Ovary (tissue), 9 donors: Measurements from ENCODE around the gene PPL. TPM values are rescaled to one million over a fixed set of nuclear protein-coding genes. Genes with fewer than 3 reads are reported as not detected.

ENCODE experiments used
- DNase-seq, 5 donors: peaks; one replicate each; pipeline ENCODE4 v3.0.0-alpha.2; 2019 to 2020
- H3K27ac ChIP-seq, 2 donors: fragments of 200-600 bp; one replicate each; pipeline versions ENCODE4 v1.5.1 to v1.8.0; 2019 to 2022
- H3K27me3 ChIP-seq: fragments of 200-600 bp; one replicate; pipeline ENCODE4 v1.8.0; 2022
- H3K36me3 ChIP-seq: fragments of 200-600 bp; sonication (generic); one replicate; pipeline ENCODE4 v1.5.1; 2019
- H3K4me1 ChIP-seq: one replicate; pipeline ENCODE4 v1.8.1; 2013; ENCODE audit warnings: mild to moderate bottlenecking, moderate library complexity; ENCODE audit not compliant: insufficient read depth
- H3K4me3 ChIP-seq: fragments of 200-600 bp; sonication (generic); one replicate; pipeline ENCODE4 v1.5.1; 2017
- H3K9me3 ChIP-seq, 2 donors: fragments of 200-600 bp in 1 of 2; sonication (generic) in 1 of 2; one replicate each; pipeline versions ENCODE4 v1.5.1 to v1.8.1; 2013 to 2019; ENCODE audit warnings: mild to moderate bottlenecking in 1 of 2, moderate library complexity in 1 of 2
- CTCF ChIP-seq, 3 donors: fragments of 450-650 bp in 2 of 3; fragments of 200-600 bp in 1 of 3; IDR thresholded peaks; one replicate each; pipeline versions ENCODE4 v1.5.1 to v1.8.0; 2016 to 2022; ENCODE audit warnings: antibody characterized with exemption in 3 of 3, mild to moderate bottlenecking in 1 of 3
- EP300 ChIP-seq: sonication (generic); formaldehyde crosslinking; IDR thresholded peaks from one replicate; pipeline ENCODE4 v1.6.1; 2017; ENCODE audit warnings: antibody characterized with exemption
- POLR2A ChIP-seq: fragments of 450-650 bp; IDR thresholded peaks from one replicate; pipeline ENCODE4 v1.6.1; 2017; ENCODE audit warnings: antibody characterized with exemption, mild to moderate bottlenecking, moderate library complexity
- WGBS, 3 donors: extraction: QIAGEN DNeasy Blood & Tissue Kit in 1 of 3; methylation state at CpG; one replicate each; pipeline versions ENCODE4 v1.1.5 to v1.1.7; 2013 to 2017; 5-methylcytosine and 5-hydroxymethylcytosine counted together
- intact Hi-C, 4 donors: fragments of 100-400 bp; cut with DNase I; formaldehyde crosslinking; loops; one replicate each; pipeline versions ENCODE4 v1.11.0 to v1.15.1; 2022 to 2023
- polyA plus RNA-seq, 2 donors: library from polyadenylated mRNA; stranded (reverse); fragments of 200-250 nt in 1 of 2; fragments of 350-450 nt in 1 of 2; fragmentation: Illumina TruSeq in 1 of 2; extraction: RNeasy Lipid Tissue Mini Kit (QIAGEN cat#74804) in 1 of 2; gene quantifications; one replicate each; pipeline ENCODE4 v1.2.3, GENCODE V29; 2013 to 2014
- total RNA-seq, 7 donors: library from RNA; depleted of rRNA in 2 of 7; stranded (reverse); fragments of >200 nt in 2 of 7; fragmentation: NEBNext Ultra II Directional in 3 of 7; extraction: Animal tissue kit (Norgen Biotek cat#: 25700) in 3 of 7; gene quantifications; one replicate each; pipeline versions ENCODE4 v1.1.0 to v1.2.4, GENCODE V29; 2016 to 2023
- donor health status: DM: no; HTN: no; CAD: no; lungs with moderate emphysema.
- donor health status: DM: no; HTN: no; CAD: no.
- donor health status: Bipolar disorder and iron deficiency.
- donor health status: DM: yes; HTN: yes; CAD: no.
- donor health status: DM: no; HTN: no; CAD: no.
- donor health status: DM: yes; HTN: yes; CAD: no.

PPL gene
- total and polyA plus RNA-seq, 9 donors: 4.2 to 37.8 (median 9.1) TPM

DNA sequence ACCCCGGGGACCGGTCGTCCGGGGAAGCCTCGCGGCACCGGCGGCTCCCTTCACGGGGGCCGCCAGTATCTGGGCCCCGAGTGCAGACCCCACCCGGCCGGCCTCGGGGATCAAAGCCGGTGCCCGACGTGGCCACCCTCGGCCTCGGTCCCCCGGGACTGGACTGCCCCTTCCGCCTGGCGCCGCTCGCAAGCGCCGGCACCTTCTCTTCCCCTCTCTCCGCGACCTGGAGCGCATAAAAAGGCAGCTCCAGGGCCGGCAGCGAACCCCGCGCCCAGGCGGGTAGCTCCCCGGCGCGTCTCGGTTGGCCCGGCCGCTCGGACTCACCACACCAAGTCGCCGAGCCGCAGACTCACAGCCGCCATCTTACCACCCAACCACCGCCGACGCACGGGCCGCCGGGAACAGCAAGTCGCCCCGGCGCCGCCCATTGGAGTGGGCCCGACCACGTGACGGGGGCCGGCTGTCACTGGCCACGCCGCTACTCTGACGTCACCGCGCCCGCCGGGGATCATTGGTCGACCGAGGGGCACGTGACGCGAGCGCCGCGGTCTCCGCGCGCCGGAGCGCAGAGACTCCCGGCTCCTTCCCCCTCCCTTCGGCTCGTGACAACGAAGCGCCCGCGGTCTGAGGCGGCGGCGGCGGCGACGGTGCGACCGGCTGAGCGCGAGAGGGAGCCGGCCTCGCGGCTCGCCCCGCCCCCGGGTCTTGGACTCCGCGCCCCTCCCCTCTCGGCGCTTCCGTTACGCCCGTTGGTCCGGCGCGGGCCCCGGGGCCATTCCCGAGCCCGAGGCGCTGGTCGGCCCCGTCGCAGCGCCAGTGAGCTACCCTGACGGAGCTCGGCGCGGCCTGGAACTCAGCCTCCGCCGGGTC is 89.8 kb downstream of the PPL start, which contains the start of the genes GLYR1 and UBN1:
GLYR1 (minus strand) TSS at position 388 of the 873 bp plus-strand sequence; CDS start at position 365, 23 bp downstream.
UBN1 (plus strand) TSS at position 581 of the 873 bp plus-strand sequence. CDS start 5,437 bp downstream, outside the sequence.
- Histone ChIP-seq H3K27ac (peak within 1 kb of the TSS; percentile 93 to 96), H3K9me3 (no peaks in the 10 kb centered on the region), H3K36me3 (no peaks in the 10 kb centered on the region), H3K4me3 (peak within 1 kb of the TSS; percentile 63), H3K4me1 (peaks cover 8% of the 10 kb centered on the region), H3K27me3 (no peaks in the 10 kb centered on the region)
- TF ChIP-seq POLR2A (peak; percentile 80), EP300 (no peak), CTCF (IDR thresholded peaks at IDR 0.05) (peak in 1 of 3 donors; percentile 3)
- intact Hi-C loops: loop anchor here in 2 of 4 donors (5.0 to 10.0 kb wide), 3 partner anchors 98 to 122 kb away; no protein-coding TSS in a partner anchor
- WGBS, 3 donors: 0 to 1% (median 1%) methylated on average over 37 to 126 of the region's 126 CpGs
- peak; percentile 99 to 100 (median 99) for DNase-seq

GRCh38 chr16:4846503-4846900 is 90.4 kb downstream of the PPL start:
- Histone ChIP-seq H3K36me3 (no peaks in the 10 kb centered on the region), H3K27me3 (no peaks in the 10 kb centered on the region), H3K4me3 (peak overlapping the region; percentile 63), H3K9me3 (no peaks in the 10 kb centered on the region), H3K27ac (peak overlapping the region; percentile 60 to 96), H3K4me1 (peaks cover 8% of the 10 kb centered on the region)
- 0 to 1% (median 0%) methylated on average over 25 to 27 of the region's 27 CpGs for WGBS, 3 donors
- intact Hi-C loops: loop anchor here in 2 of 4 donors (5.0 to 10.0 kb wide), 3 partner anchors 98 to 122 kb away; no protein-coding TSS in a partner anchor
- DNase-seq: peak in 1 of 5 donors; percentile 14
- TF ChIP-seq POLR2A (no peak), EP300 (no peak), CTCF (IDR thresholded peaks at IDR 0.05) (no peak)

DNA sequence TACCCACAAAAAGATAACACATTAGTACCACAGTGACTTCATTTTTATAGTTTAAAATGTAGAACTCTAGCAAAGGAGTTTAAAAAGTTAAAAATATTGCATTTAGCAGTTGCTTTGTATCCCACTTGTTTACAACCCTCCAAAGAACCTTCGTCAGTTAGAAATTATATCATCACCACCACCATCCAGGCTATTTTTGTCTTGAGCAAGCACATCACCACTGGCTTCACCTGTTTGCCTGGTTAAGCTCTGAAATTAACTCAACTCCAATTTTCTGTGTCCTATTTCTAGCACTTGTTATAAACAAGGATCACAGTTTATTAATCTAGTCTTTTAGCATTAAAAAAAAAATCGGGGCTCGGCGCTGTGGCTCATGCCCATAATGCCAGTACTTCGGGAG is 96.0 kb downstream of the PPL start:
- Histone ChIP-seq H3K36me3 (no peaks in the 10 kb centered on the region), H3K4me3 (no peak overlapping the region), H3K27ac (no peak overlapping the region), H3K9me3 (no peaks in the 10 kb centered on the region), H3K27me3 (no peaks in the 10 kb centered on the region), H3K4me1 (peaks cover under 1% of the 10 kb centered on the region)
- intact Hi-C loops: loop anchor here in 2 of 4 donors (10.0 kb wide), 2 partner anchors 104 to 116 kb away; no protein-coding TSS in a partner anchor
- DNase-seq: no peak
- no peak for TF ChIP-seq EP300
- TF ChIP-seq CTCF (IDR thresholded peaks at IDR 0.05): no peak
- no peak for TF ChIP-seq POLR2A
- 74 to 78% (median 76%) methylated on average over 5 of the region's 5 CpGs for WGBS, 3 donors

- Histone ChIP-seq H3K9me3 (no peaks in the 10 kb centered on the region), H3K36me3 (no peaks in the 10 kb centered on the region), H3K27ac (no peak overlapping the region), H3K4me3 (no peak overlapping the region), H3K4me1 (no peaks in the 10 kb centered on the region), H3K27me3 (no peaks in the 10 kb centered on the region)
- no peak for DNase-seq
- TF ChIP-seq EP300 (no peak), CTCF (IDR thresholded peaks at IDR 0.05) (no peak), POLR2A (no peak)
- 84 to 88% (median 87%) methylated on average over 5 of the region's 5 CpGs for WGBS, 3 donors
- intact Hi-C loops: loop anchor here in 2 of 4 donors (10.0 kb wide), 2 partner anchors 105 to 115 kb away; no protein-coding TSS in a partner anchor
These were observed 97.0 kb downstream of the PPL start for GRCh38 chr16:4839942-4840341.
